ENCODE results near the gene SMIM21. TPM values are rescaled to one million over a fixed set of nuclear protein-coding genes. Genes with fewer than 3 reads are reported as not detected.

SMIM21 gene
- total RNA-seq, 1 donor from 2014 or later, result not detected

DNA sequence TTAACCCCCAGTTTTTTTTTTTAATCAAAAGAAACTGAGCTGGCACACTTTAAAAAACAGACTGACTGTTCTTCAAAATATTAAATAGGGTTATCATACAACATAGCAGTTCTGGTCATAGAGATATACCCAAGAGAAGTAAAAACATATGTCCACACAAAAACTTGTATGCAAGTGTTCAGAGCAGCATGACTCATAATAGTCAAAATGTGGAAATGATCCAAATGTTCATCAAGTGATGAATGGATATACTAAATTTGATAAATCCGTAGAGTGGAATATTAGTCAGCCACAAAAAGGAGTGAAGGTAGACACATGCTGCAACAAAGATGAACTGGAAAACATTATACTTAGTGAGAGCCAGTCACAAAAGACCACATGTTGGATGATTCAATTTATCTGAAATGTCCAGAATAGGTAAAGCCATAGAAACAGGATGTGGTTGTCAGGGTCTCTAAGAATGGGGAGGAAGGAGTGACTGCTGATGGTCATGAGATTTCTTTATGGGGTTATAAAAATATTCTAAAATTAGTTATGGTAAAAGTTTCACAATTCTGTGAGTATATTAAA, 5.1 kb downstream of the SMIM21 start:
- H3K9me3 ChIP-seq, result peaks cover 0 to 4% of the 10 kb centered on the region in 2 donors
- TF ChIP-seq, protein P1, sequence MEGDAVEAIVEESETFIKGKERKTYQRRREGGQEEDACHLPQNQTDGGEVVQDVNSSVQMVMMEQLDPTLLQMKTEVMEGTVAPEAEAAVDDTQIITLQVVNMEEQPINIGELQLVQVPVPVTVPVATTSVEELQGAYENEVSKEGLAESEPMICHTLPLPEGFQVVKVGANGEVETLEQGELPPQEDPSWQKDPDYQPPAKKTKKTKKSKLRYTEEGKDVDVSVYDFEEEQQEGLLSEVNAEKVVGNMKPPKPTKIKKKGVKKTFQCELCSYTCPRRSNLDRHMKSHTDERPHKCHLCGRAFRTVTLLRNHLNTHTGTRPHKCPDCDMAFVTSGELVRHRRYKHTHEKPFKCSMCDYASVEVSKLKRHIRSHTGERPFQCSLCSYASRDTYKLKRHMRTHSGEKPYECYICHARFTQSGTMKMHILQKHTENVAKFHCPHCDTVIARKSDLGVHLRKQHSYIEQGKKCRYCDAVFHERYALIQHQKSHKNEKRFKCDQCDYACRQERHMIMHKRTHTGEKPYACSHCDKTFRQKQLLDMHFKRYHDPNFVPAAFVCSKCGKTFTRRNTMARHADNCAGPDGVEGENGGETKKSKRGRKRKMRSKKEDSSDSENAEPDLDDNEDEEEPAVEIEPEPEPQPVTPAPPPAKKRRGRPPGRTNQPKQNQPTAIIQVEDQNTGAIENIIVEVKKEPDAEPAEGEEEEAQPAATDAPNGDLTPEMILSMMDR (IDR thresholded peaks at IDR 0.05), result no peak
- H3K36me3 ChIP-seq, result no peaks in the 10 kb centered on the region
- no peaks in the 10 kb centered on the region for H3K27me3 ChIP-seq
- H3K4me1 ChIP-seq, result no peaks in the 10 kb centered on the region
- intact Hi-C loops (cut with DNase I), result no loop called here
- H3K4me3 ChIP-seq, result no peak overlapping the region
- no peak overlapping the region for H3K27ac ChIP-seq
- no peak for DNase-seq (ENCODE audit: low spot score in 2 of 2)

DNA sequence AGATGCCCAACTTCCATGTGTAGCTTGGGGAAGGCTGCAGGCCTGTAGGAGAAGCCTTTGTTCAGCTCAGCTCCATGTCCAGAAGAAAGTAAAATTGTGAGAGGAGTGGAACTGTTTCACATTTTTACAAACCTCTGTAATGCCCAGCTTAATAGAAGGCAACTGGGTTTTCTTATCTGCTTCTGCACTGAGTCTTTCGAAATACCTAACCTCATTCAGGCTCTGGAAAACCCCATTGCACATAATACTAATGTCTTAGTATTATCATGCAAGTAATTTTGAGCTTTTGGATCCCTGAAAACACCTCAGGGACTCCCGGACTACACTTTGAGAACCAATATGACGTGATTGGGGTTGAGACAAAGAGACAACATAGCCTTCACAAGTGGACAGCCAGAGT, 5.8 kb downstream of the SMIM21 start:
- TF ChIP-seq, protein P1 (IDR thresholded peaks at IDR 0.05), result no peak
- Histone ChIP-seq H3K27me3 (no peaks in the 10 kb centered on the region), H3K4me1 (no peaks in the 10 kb centered on the region), H3K36me3 (no peaks in the 10 kb centered on the region), H3K9me3 (peaks cover 0 to 4% of the 10 kb centered on the region in 2 donors), H3K4me3 (no peak overlapping the region), H3K27ac (no peak overlapping the region)
- DNase-seq (ENCODE audit: low spot score in 2 of 2), result no peak
- intact Hi-C loops (cut with DNase I), result no loop called here

DNA sequence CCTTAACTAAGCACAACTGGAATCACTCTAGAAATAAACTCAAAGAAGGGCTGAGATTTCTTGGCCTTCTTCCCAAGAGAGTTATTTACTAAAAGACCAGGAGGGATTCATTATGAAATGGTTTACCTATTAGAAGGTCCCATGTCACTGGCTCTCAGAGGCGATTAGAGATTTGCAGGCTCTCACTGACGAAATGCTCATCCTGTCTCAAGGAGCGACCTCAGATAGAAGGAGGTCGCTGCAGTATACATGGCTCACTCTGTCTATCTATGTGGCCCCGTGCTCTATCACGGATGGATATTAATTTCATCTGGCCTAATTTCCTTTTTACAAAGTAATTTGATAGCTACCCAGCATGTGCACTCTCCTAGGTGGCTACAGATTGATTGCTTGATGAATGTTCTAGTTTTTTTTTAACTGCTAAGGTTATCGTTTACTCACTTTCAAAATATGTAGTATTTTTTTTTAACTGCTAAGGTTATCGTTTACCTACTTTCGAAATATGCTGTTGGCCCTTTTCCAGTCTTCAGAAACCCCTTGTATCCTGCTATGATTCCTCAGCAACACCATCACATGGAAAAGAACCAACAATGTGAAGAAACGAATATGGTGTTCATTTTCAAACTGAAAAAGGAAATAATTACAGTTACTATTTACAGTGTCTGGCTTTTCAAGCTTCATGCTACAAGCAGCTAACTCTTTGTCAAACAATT, 9.1 kb downstream of the SMIM21 start:
- TF ChIP-seq, protein P1 (IDR thresholded peaks at IDR 0.05), result no peak
- intact Hi-C loops (cut with DNase I), result no loop called here
- no peaks in the 10 kb centered on the region for H3K36me3 ChIP-seq
- H3K27me3 ChIP-seq, result no peaks in the 10 kb centered on the region
- DNase-seq (ENCODE audit: low spot score in 2 of 2), result no peak
- no peak overlapping the region for H3K4me3 ChIP-seq
- H3K9me3 ChIP-seq, result peaks cover 0 to 4% of the 10 kb centered on the region in 2 donors
- no peaks in the 10 kb centered on the region for H3K4me1 ChIP-seq
- no peak overlapping the region for H3K27ac ChIP-seq

DNA sequence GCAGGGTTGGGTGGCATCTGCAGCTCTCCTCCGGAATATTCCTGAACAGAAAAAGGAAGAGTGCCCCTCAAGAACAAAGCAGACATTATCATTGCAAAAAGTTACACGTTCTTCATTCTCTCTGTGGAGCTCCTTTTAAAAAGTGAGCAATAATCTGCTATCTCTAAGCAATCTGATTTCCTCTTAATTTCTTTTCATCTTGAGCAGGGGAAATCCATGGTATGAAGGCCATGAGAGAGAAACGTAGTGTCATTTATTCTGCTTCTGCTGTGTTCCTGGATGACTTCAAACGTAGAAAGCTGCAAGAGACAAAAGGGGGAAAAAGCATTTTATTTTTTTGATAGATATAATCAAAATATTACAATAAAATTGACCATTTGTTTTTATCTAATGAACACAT, 16.9 kb downstream of the SMIM21 start:
- TF ChIP-seq, protein P1 (IDR thresholded peaks at IDR 0.05), result no peak
- intact Hi-C loops (cut with DNase I), result no loop called here
- no peak for DNase-seq (ENCODE audit: low spot score in 2 of 2)
- H3K4me1 ChIP-seq, result peaks cover 0 to 3% of the 10 kb centered on the region in 2 donors
- H3K9me3 ChIP-seq, result no peaks in the 10 kb centered on the region
- no peaks in the 10 kb centered on the region for H3K36me3 ChIP-seq
- H3K4me3 ChIP-seq, result no peak overlapping the region
- H3K27me3 ChIP-seq, result no peaks in the 10 kb centered on the region
- no peak overlapping the region for H3K27ac ChIP-seq

DNA sequence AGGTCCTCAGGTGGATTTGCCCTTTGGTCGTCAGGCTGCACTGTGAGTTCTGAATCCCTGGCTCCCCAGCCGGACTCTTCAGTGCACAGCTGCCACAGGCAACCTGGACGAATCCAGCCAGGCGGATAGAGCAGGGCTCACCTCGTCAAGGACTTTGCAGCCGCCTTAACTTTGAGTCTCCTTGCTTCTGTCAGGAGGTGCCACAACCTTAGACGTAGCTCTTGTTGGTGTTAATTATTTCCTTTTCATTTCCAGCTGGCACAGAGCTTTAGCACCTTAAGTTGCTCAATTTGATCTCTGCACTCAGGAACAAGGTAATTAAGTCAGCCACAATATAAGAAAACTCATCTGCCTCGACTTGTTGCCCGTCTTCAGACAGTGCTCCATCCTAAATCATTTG, 17.7 kb downstream of the SMIM21 start:
- H3K27ac ChIP-seq, result no peak overlapping the region
- no peak overlapping the region for H3K4me3 ChIP-seq
- no peaks in the 10 kb centered on the region for H3K27me3 ChIP-seq
- TF ChIP-seq, protein P1 (IDR thresholded peaks at IDR 0.05), result no peak
- no peaks in the 10 kb centered on the region for H3K9me3 ChIP-seq
- DNase-seq (ENCODE audit: low spot score in 2 of 2), result no peak
- H3K36me3 ChIP-seq, result no peaks in the 10 kb centered on the region
- H3K4me1 ChIP-seq, result peaks cover 0 to 3% of the 10 kb centered on the region in 2 donors
- intact Hi-C loops (cut with DNase I), result no loop called here
